Calu3 (cell line): ENCODE data around the gene MEP1A. TPM values are rescaled to one million over a fixed set of nuclear protein-coding genes. Genes with fewer than 3 reads are reported as not detected.
"Not testable (repeated sequence)": the region's sequence is repeated elsewhere in the genome, so short reads cannot be mapped to it uniquely, and the experiment has no call there.

Source experiments
- BruUV-seq: library from RNA; stranded (reverse); fragments of 400-500 nt; replicated peaks from 2 replicates; lab custom pipeline; 2021; lab: Mats Ljungman, UMichigan
- CTCF ChIA-PET: fragments of 300-600 bp; sonication (Branson Sonifier 250); formaldehyde crosslinking; loops from one replicate; lab custom pipeline; 2022; ENCODE audit warnings: antibody characterized with exemption; lab: Charles Lee
- DNase-seq: peaks from one replicate; pipeline ENCODE4 v3.0.0; 2022
- H3K27ac Mint-ChIP-seq: one replicate; pipeline ENCODE4 v1.8.0; 2022; ENCODE audit warnings: mixed read lengths; ENCODE audit not compliant: unreplicated experiment
- H3K27me3 Mint-ChIP-seq: one replicate; pipeline ENCODE4 v1.8.0; 2022; ENCODE audit warnings: mixed read lengths; ENCODE audit not compliant: unreplicated experiment
- H3K36me3 Mint-ChIP-seq: one replicate; pipeline ENCODE4 v1.8.0; 2022; ENCODE audit warnings: mild to moderate bottlenecking, moderate library complexity, mixed read lengths; ENCODE audit not compliant: insufficient read depth, unreplicated experiment
- H3K4me1 Mint-ChIP-seq: one replicate; pipeline ENCODE4 v1.8.0; 2022; ENCODE audit warnings: mild to moderate bottlenecking, low read depth, mixed read lengths; ENCODE audit not compliant: unreplicated experiment
- H3K4me3 Mint-ChIP-seq: one replicate; pipeline ENCODE4 v1.8.0; 2022; ENCODE audit warnings: mild to moderate bottlenecking, low read depth, moderate library complexity, mixed read lengths; ENCODE audit not compliant: unreplicated experiment
- H3K9me3 Mint-ChIP-seq: one replicate; pipeline ENCODE4 v1.8.0; 2022; ENCODE audit warnings: low read depth, mixed read lengths; ENCODE audit not compliant: unreplicated experiment
- intact Hi-C: fragments of 100-400 bp; cut with micrococcal nuclease; formaldehyde crosslinking; loops from one replicate; pipeline ENCODE4 v1.10.0; 2022; ENCODE audit not compliant: unreplicated experiment
- total RNA-seq: library from RNA; stranded (reverse); gene quantifications from 2 replicates; pipeline ENCODE4 v1.2.3, GENCODE V29; 2022
- TF ChIP-seq, protein P1 (sequence below): fragments of 200-600 bp; IDR thresholded peaks from one replicate; pipeline ENCODE4 v1.8.0; 2022; ENCODE audit warnings: antibody characterized with exemption; ENCODE audit not compliant: unreplicated experiment

MEP1A gene
- total RNA-seq, 1 experiment from 2014 or later, result not detected

DNA sequence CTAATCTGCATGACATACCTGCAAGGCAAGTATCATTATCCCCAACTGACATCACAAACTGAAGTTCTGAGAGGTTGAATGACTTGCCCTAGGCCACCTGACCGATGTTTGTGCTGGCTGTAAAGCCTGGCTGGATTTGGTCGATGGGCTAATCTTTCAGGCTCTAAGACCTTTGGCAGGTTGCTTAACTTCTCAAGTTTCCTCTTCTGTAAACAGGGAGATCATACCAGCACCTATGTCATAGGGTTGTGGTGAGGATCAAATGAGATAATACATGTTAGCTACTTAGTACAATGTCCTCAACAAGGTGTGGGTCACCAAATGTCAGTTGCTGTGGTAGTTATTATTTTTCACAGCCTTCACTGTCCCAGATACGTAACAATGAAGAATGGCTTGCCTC, 32.3 kb upstream of the MEP1A start:
- DNase-seq, result no peak
- peaks cover 3% of the 10 kb centered on the region for H3K9me3 Mint-ChIP-seq
- no peaks in the 10 kb centered on the region for H3K27me3 Mint-ChIP-seq
- H3K36me3 Mint-ChIP-seq, result no peaks in the 10 kb centered on the region
- no TSS peak for BruUV-seq
- CTCF ChIA-PET, result no interaction called here
- TF ChIP-seq, protein P1, sequence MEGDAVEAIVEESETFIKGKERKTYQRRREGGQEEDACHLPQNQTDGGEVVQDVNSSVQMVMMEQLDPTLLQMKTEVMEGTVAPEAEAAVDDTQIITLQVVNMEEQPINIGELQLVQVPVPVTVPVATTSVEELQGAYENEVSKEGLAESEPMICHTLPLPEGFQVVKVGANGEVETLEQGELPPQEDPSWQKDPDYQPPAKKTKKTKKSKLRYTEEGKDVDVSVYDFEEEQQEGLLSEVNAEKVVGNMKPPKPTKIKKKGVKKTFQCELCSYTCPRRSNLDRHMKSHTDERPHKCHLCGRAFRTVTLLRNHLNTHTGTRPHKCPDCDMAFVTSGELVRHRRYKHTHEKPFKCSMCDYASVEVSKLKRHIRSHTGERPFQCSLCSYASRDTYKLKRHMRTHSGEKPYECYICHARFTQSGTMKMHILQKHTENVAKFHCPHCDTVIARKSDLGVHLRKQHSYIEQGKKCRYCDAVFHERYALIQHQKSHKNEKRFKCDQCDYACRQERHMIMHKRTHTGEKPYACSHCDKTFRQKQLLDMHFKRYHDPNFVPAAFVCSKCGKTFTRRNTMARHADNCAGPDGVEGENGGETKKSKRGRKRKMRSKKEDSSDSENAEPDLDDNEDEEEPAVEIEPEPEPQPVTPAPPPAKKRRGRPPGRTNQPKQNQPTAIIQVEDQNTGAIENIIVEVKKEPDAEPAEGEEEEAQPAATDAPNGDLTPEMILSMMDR, result no peak
- intact Hi-C loops, result no loop called here
- no peak overlapping the region for H3K4me3 Mint-ChIP-seq
- no peaks in the 10 kb centered on the region for H3K4me1 Mint-ChIP-seq
- H3K27ac Mint-ChIP-seq, result no peak overlapping the region

DNA sequence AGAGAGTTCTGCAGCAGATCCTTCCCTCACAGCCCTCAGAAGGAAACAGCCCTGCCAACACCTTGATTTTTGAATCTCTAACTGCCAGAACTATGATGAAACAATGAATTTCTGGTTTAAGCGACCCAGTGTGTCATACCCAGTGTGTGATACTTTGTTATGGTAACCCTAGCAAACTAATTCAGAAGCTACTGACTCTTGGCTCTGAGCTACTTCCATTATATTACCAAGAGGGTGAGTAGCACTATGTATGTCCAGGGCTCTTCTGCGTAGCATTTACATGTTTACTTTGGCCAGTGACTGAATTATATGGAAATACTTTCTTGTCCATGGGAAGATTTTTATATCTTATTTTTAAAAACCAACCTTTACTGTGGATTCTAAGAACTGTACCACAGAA, 29.7 kb upstream of the MEP1A start:
- Mint-ChIP-seq H3K4me3 (no peak overlapping the region), H3K4me1 (no peaks in the 10 kb centered on the region), H3K9me3 (peaks cover 3% of the 10 kb centered on the region), H3K36me3 (no peaks in the 10 kb centered on the region), H3K27ac (no peak overlapping the region), H3K27me3 (no peaks in the 10 kb centered on the region)
- DNase-seq, result no peak
- CTCF ChIA-PET, result no interaction called here
- intact Hi-C loops, result no loop called here
- TF ChIP-seq, protein P1, result no peak
- BruUV-seq, result no TSS peak

DNA sequence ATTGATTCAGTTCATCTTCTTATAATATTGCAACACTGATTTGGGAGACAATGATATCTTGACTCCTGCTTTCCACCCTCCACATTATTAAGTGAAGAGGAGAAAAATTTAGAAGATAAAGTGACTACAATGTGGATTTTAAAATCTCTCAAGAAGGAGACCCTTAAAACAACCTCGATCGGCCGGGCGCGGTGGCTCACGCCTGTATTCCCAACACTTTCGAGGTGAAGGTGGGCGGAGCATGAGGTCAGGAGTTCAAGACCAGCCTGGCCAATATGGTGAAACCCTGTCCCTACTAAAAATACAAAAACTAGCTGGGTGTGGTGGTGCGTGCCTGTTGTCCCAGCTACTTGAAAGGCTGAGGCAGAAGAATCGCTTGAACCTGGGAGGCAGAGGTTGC, 28.9 kb upstream of the MEP1A start:
- BruUV-seq, result not testable (repeated sequence)

DNA sequence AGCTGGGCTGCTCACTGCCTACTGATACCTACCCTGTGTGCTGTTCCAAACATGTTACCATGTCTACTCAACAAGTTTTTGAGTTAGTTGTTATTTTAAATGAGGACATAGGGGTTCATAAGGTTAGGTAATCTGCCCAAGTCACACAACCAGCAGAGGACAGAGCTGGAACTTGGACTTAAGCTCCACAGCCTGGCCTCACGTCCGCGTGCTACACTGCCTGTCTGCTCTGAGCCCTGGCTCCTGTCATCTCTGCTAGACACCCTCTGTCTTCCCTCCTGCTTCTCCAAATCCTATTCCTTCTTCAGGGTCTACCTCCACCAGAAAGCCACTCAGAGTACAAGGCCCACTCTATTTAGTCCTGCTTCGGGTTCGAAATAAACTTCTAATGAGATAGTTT, 28.2 kb upstream of the MEP1A start:
- Mint-ChIP-seq H3K27me3 (no peaks in the 10 kb centered on the region), H3K4me1 (no peaks in the 10 kb centered on the region), H3K36me3 (no peaks in the 10 kb centered on the region), H3K27ac (no peak overlapping the region), H3K4me3 (no peak overlapping the region), H3K9me3 (peaks cover 3% of the 10 kb centered on the region)
- TF ChIP-seq, protein P1, result no peak
- CTCF ChIA-PET, result no interaction called here
- DNase-seq, result no peak
- no TSS peak for BruUV-seq
- intact Hi-C loops, result no loop called here

More for the DNA sequence above, 28.9 kb upstream of the MEP1A start:
- CTCF ChIA-PET, H3K27me3 Mint-ChIP-seq, H3K27ac Mint-ChIP-seq, H3K9me3 Mint-ChIP-seq, H3K4me3 Mint-ChIP-seq, intact Hi-C loops, H3K36me3 Mint-ChIP-seq, H3K4me1 Mint-ChIP-seq, DNase-seq: not testable (repeated sequence)

DNA sequence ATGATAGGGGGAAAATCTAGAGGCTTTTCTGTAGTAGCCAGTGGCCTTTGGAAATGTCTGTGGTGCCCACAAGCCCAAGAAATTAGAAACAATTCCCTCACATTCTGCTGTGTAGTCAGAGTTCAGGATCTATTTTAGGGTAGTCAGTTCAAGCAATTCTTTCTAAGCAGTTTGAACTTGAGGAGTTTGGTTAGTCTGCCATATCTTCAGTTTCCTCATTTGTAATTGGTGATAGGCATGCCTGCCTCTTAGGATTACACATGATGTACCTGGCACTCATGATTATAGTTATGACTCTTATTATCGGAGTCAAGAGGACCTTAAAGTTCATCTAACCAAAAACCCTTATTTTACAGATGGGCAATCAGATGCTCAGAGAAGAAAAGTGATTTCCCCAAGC, 21.2 kb upstream of the MEP1A start:
- H3K27ac Mint-ChIP-seq, result no peak overlapping the region
- no TSS peak for BruUV-seq
- H3K4me1 Mint-ChIP-seq, result no peaks in the 10 kb centered on the region

More for the DNA sequence above, 21.2 kb upstream of the MEP1A start:
- no peaks in the 10 kb centered on the region for H3K9me3 Mint-ChIP-seq
- no peak overlapping the region for H3K4me3 Mint-ChIP-seq
- intact Hi-C loops, result no loop called here
- no peak for DNase-seq
- TF ChIP-seq, protein P1, result no peak
- no peaks in the 10 kb centered on the region for H3K36me3 Mint-ChIP-seq
- CTCF ChIA-PET, result no interaction called here
- H3K27me3 Mint-ChIP-seq, result no peaks in the 10 kb centered on the region
